ENCODE data around the gene DPF3. TPM values are rescaled to one million over a fixed set of nuclear protein-coding genes. Genes with fewer than 3 reads are reported as not detected.

The DPF3 gene
- polyA plus RNA-seq, 1 donor: 3.5 TPM

GRCh38 chr14:72892103-72892878 is 1.6 kb downstream of the DPF3 start:
- Histone ChIP-seq H3K27ac (ENCODE audit: low read length) (no peak overlapping the region), H3K27me3 (ENCODE audit: control insufficient read depth, insufficient read depth, low read length) (peaks cover 40% of the 10 kb centered on the region), H3K36me3 (ENCODE audit: control insufficient read depth, insufficient read depth, low read length) (no peaks in the 10 kb centered on the region), H3K9me3 (ENCODE audit: control insufficient read depth, low read depth, low read length) (no peaks in the 10 kb centered on the region), H3K4me3 (ENCODE audit: low read length) (peak overlapping the region; percentile 70), H3K4me1 (ENCODE audit: control insufficient read depth, insufficient read depth, low read length) (peaks cover 20% of the 10 kb centered on the region)
- DNase-seq: peak in 1 of 2 donors; percentile 51
- whole genome bisulfite sequencing (ENCODE audit: insufficient coverage, low lambda C conversion rate): no CpG with 5 or more reads among the region's 47 CpGs

GRCh38 chr14:72891666-72892102 is 2.2 kb downstream of the DPF3 start:
- Histone ChIP-seq H3K27me3 (ENCODE audit: control insufficient read depth, insufficient read depth, low read length) (peaks cover 40% of the 10 kb centered on the region), H3K4me3 (ENCODE audit: low read length) (peak overlapping the region; percentile 70)
- no peak for DNase-seq

GRCh38 chr14:72889366-72889765 is 4.5 kb downstream of the DPF3 start:
- Histone ChIP-seq H3K9me3 (ENCODE audit: control insufficient read depth, low read depth, low read length) (no peaks in the 10 kb centered on the region), H3K4me3 (ENCODE audit: low read length) (no peak overlapping the region), H3K27ac (ENCODE audit: low read length) (no peak overlapping the region), H3K27me3 (ENCODE audit: control insufficient read depth, insufficient read depth, low read length) (peaks cover 33% of the 10 kb centered on the region), H3K4me1 (ENCODE audit: control insufficient read depth, insufficient read depth, low read length) (peaks cover 13% of the 10 kb centered on the region), H3K36me3 (ENCODE audit: control insufficient read depth, insufficient read depth, low read length) (no peaks in the 10 kb centered on the region)
- WGBS (ENCODE audit: insufficient coverage, low lambda C conversion rate): no CpG with 5 or more reads among the region's 5 CpGs
- no peak for DNase-seq

More at GRCh38 chr14:72891666-72892102, 2.2 kb downstream of the DPF3 start:
- Histone ChIP-seq H3K27ac (ENCODE audit: low read length) (no peak overlapping the region), H3K4me1 (ENCODE audit: control insufficient read depth, insufficient read depth, low read length) (peaks cover 20% of the 10 kb centered on the region), H3K9me3 (ENCODE audit: control insufficient read depth, low read depth, low read length) (no peaks in the 10 kb centered on the region), H3K36me3 (ENCODE audit: control insufficient read depth, insufficient read depth, low read length) (no peaks in the 10 kb centered on the region)
- no CpG with 5 or more reads among the region's 14 CpGs for WGBS (ENCODE audit: insufficient coverage, low lambda C conversion rate)

- Histone ChIP-seq H3K4me1 (ENCODE audit: control insufficient read depth, insufficient read depth, low read length) (peaks cover 13% of the 10 kb centered on the region), H3K36me3 (ENCODE audit: control insufficient read depth, insufficient read depth, low read length) (no peaks in the 10 kb centered on the region), H3K27ac (ENCODE audit: low read length) (no peak overlapping the region), H3K4me3 (ENCODE audit: low read length) (no peak overlapping the region), H3K9me3 (ENCODE audit: control insufficient read depth, low read depth, low read length) (no peaks in the 10 kb centered on the region), H3K27me3 (ENCODE audit: control insufficient read depth, insufficient read depth, low read length) (peaks cover 33% of the 10 kb centered on the region)
- no peak for DNase-seq
- WGBS (ENCODE audit: insufficient coverage, low lambda C conversion rate): 83% methylated on average over 1 of the region's 2 CpGs
Observed at GRCh38 chr14:72888636-72889201, 5.2 kb downstream of the DPF3 start.

- DNase-seq: no peak
- H3K9me3 ChIP-seq (ENCODE audit: control insufficient read depth, low read depth, low read length): no peaks in the 10 kb centered on the region
- H3K27me3 ChIP-seq (ENCODE audit: control insufficient read depth, insufficient read depth, low read length): peaks cover 33% of the 10 kb centered on the region
- no peak overlapping the region for H3K4me3 ChIP-seq (ENCODE audit: low read length)
- H3K27ac ChIP-seq (ENCODE audit: low read length): no peak overlapping the region
- no peaks in the 10 kb centered on the region for H3K36me3 ChIP-seq (ENCODE audit: control insufficient read depth, insufficient read depth, low read length)
- no CpG with 5 or more reads among the region's 2 CpGs for WGBS (ENCODE audit: insufficient coverage, low lambda C conversion rate)
- H3K4me1 ChIP-seq (ENCODE audit: control insufficient read depth, insufficient read depth, low read length): peaks cover 13% of the 10 kb centered on the region
Observed at GRCh38 chr14:72888192-72888591, 5.7 kb downstream of the DPF3 start.

GRCh38 chr14:72887514-72887913 is 6.4 kb downstream of the DPF3 start:
- 100% methylated on average over 1 of the region's 3 CpGs for WGBS (ENCODE audit: insufficient coverage, low lambda C conversion rate)
- H3K27me3 ChIP-seq (ENCODE audit: control insufficient read depth, insufficient read depth, low read length): peaks cover 31% of the 10 kb centered on the region
- H3K4me1 ChIP-seq (ENCODE audit: control insufficient read depth, insufficient read depth, low read length): peaks cover 11% of the 10 kb centered on the region
- H3K27ac ChIP-seq (ENCODE audit: low read length): no peak overlapping the region
- no peaks in the 10 kb centered on the region for H3K36me3 ChIP-seq (ENCODE audit: control insufficient read depth, insufficient read depth, low read length)
- H3K9me3 ChIP-seq (ENCODE audit: control insufficient read depth, low read depth, low read length): no peaks in the 10 kb centered on the region
- H3K4me3 ChIP-seq (ENCODE audit: low read length): no peak overlapping the region
- no peak for DNase-seq

- no peak for DNase-seq
- no peaks in the 10 kb centered on the region for H3K4me1 ChIP-seq (ENCODE audit: control insufficient read depth, insufficient read depth, low read length)
- WGBS (ENCODE audit: insufficient coverage, low lambda C conversion rate): no CpG with 5 or more reads among the region's 4 CpGs
- H3K9me3 ChIP-seq (ENCODE audit: control insufficient read depth, low read depth, low read length): no peaks in the 10 kb centered on the region
- H3K27ac ChIP-seq (ENCODE audit: low read length): no peak overlapping the region
- H3K4me3 ChIP-seq (ENCODE audit: low read length): no peak overlapping the region
- peaks cover 4% of the 10 kb centered on the region for H3K27me3 ChIP-seq (ENCODE audit: control insufficient read depth, insufficient read depth, low read length)
- H3K36me3 ChIP-seq (ENCODE audit: control insufficient read depth, insufficient read depth, low read length): no peaks in the 10 kb centered on the region
Observed at GRCh38 chr14:72884386-72884785, 9.5 kb downstream of the DPF3 start.

- Histone ChIP-seq H3K4me3 (ENCODE audit: low read length) (no peak overlapping the region), H3K36me3 (ENCODE audit: control insufficient read depth, insufficient read depth, low read length) (no peaks in the 10 kb centered on the region), H3K9me3 (ENCODE audit: control insufficient read depth, low read depth, low read length) (no peaks in the 10 kb centered on the region), H3K27ac (ENCODE audit: low read length) (no peak overlapping the region), H3K27me3 (ENCODE audit: control insufficient read depth, insufficient read depth, low read length) (peaks cover under 1% of the 10 kb centered on the region), H3K4me1 (ENCODE audit: control insufficient read depth, insufficient read depth, low read length) (no peaks in the 10 kb centered on the region)
- WGBS (ENCODE audit: insufficient coverage, low lambda C conversion rate): no CpG with 5 or more reads among the region's 4 CpGs
- no peak for DNase-seq
Observed at GRCh38 chr14:72883961-72884360, 9.9 kb downstream of the DPF3 start.

- H3K4me3 ChIP-seq (ENCODE audit: low read length): no peak overlapping the region
- WGBS (ENCODE audit: insufficient coverage, low lambda C conversion rate): no CpG with 5 or more reads among the region's 2 CpGs
- no peaks in the 10 kb centered on the region for H3K9me3 ChIP-seq (ENCODE audit: control insufficient read depth, low read depth, low read length)
- no peaks in the 10 kb centered on the region for H3K27me3 ChIP-seq (ENCODE audit: control insufficient read depth, insufficient read depth, low read length)
- H3K27ac ChIP-seq (ENCODE audit: low read length): no peak overlapping the region
- no peak for DNase-seq
- H3K36me3 ChIP-seq (ENCODE audit: control insufficient read depth, insufficient read depth, low read length): no peaks in the 10 kb centered on the region
- no peaks in the 10 kb centered on the region for H3K4me1 ChIP-seq (ENCODE audit: control insufficient read depth, insufficient read depth, low read length)
Observed at GRCh38 chr14:72883109-72883508, 10.8 kb downstream of the DPF3 start.

GRCh38 chr14:72882463-72882862 is 11.4 kb downstream of the DPF3 start:
- Histone ChIP-seq H3K4me3 (ENCODE audit: low read length) (no peak overlapping the region), H3K27me3 (ENCODE audit: control insufficient read depth, insufficient read depth, low read length) (no peaks in the 10 kb centered on the region), H3K4me1 (ENCODE audit: control insufficient read depth, insufficient read depth, low read length) (no peaks in the 10 kb centered on the region), H3K27ac (ENCODE audit: low read length) (no peak overlapping the region), H3K9me3 (ENCODE audit: control insufficient read depth, low read depth, low read length) (no peaks in the 10 kb centered on the region), H3K36me3 (ENCODE audit: control insufficient read depth, insufficient read depth, low read length) (no peaks in the 10 kb centered on the region)
- WGBS (ENCODE audit: insufficient coverage, low lambda C conversion rate): no CpG with 5 or more reads among the region's 7 CpGs
- DNase-seq: no peak
